SH-SY5Y (cell line): Measurements from ENCODE around the gene SIX1.

Experiments
- GATA2 ChIP-seq: IDR thresholded peaks from 2 replicates; pipeline ENCODE4 v1.6.1; 2011; ENCODE audit warnings: mild to moderate bottlenecking, low read depth, low read length
- GATA3 ChIP-seq: IDR thresholded peaks from 2 replicates; pipeline ENCODE4 v1.6.1; 2011; ENCODE audit warnings: low read depth, mild to moderate bottlenecking, low read length, moderate library complexity

DNA sequence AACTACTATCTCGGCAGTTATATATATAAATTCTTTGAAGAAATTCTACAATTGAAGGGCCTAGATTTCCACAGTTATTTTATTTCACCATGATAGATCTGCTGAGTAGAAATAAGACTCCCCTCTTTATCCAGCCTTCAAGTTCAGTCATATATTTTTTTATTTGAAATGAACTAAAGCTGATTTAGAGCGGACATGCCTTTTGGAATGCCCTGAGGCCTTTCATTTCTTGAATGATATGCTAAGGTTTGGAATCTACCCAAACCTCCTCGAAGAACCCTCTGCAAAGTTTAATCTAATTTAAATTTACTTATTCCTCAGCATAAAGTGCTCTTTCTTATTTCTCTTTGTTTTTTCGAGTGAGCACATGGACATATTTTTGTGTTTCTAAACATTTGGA, 15.1 kb downstream of the SIX1 start:
- TF ChIP-seq GATA3 = no peak
- no peak for TF ChIP-seq GATA2
